Activated gamma-delta T cell (primary cell): Measurements from ENCODE around the gene TTC34.
"Not testable (repeated sequence)": the region's sequence is repeated elsewhere in the genome, so short reads cannot be mapped to it uniquely, and the experiment has no call there.

Experiments used
- DNase-seq: peaks from one replicate; lab custom pipeline; 2025; lab: John Stamatoyannopoulos, UW

TTC34 gene

GRCh38 chr1:2759433-2759832, 42.1 kb downstream of the TTC34 start:
- DNase-seq: not testable (repeated sequence)

GRCh38 chr1:2757519-2757918, 44.0 kb downstream of the TTC34 start:
- DNase-seq: not testable (repeated sequence)

GRCh38 chr1:2755426-2755825, 46.1 kb downstream of the TTC34 start:
- not testable (repeated sequence) for DNase-seq

- not testable (repeated sequence) for DNase-seq
Measured at GRCh38 chr1:2754597-2754996, 46.9 kb downstream of the TTC34 start.

GRCh38 chr1:2752503-2752902, 49.0 kb downstream of the TTC34 start:
- DNase-seq: not testable (repeated sequence)

- DNase-seq: not testable (repeated sequence)
Measured at GRCh38 chr1:2751866-2752265, 49.6 kb downstream of the TTC34 start.

- not testable (repeated sequence) for DNase-seq
Measured at GRCh38 chr1:2750766-2751730, 50.4 kb downstream of the TTC34 start.

GRCh38 chr1:2750041-2750680, 51.3 kb downstream of the TTC34 start:
- not testable (repeated sequence) for DNase-seq

GRCh38 chr1:2748626-2749025, 52.9 kb downstream of the TTC34 start:
- not testable (repeated sequence) for DNase-seq

- DNase-seq: not testable (repeated sequence)
Measured at GRCh38 chr1:2694796-2695195, 106.7 kb downstream of the TTC34 start.

- DNase-seq: not testable (repeated sequence)
Measured at GRCh38 chr1:2690180-2690579, 111.3 kb downstream of the TTC34 start.

GRCh38 chr1:2688336-2688665, 113.2 kb downstream of the TTC34 start:
- not testable (repeated sequence) for DNase-seq

GRCh38 chr1:2687638-2688335, 113.7 kb downstream of the TTC34 start:
- DNase-seq: not testable (repeated sequence)

GRCh38 chr1:2687174-2687591, 114.3 kb downstream of the TTC34 start:
- not testable (repeated sequence) for DNase-seq

GRCh38 chr1:2686091-2686863, 115.2 kb downstream of the TTC34 start:
- not testable (repeated sequence) for DNase-seq

- DNase-seq: not testable (repeated sequence)
Measured at GRCh38 chr1:2685671-2686070, 115.8 kb downstream of the TTC34 start.

- DNase-seq: not testable (repeated sequence)
Measured at GRCh38 chr1:2684878-2685277, 116.6 kb downstream of the TTC34 start.

GRCh38 chr1:2684000-2684399, 117.5 kb downstream of the TTC34 start:
- not testable (repeated sequence) for DNase-seq

GRCh38 chr1:2683321-2683741, 118.2 kb downstream of the TTC34 start:
- DNase-seq: not testable (repeated sequence)

GRCh38 chr1:2682879-2683278, 118.6 kb downstream of the TTC34 start:
- not testable (repeated sequence) for DNase-seq

- DNase-seq: not testable (repeated sequence)
Measured at GRCh38 chr1:2676726-2677125, 124.8 kb downstream of the TTC34 start.
